Activated T-cell treated with anti-CD3 and anti-CD28 coated beads for 1 hour (primary cell): ENCODE measurements around the gene FKBP5.
"Not testable (repeated sequence)": the region's sequence is repeated elsewhere in the genome, so short reads cannot be mapped to it uniquely, and the experiment has no call there.

Experiments used
- DNase-seq: peaks from one replicate; pipeline ENCODE4 v3.0.0-alpha.2; 2020; ENCODE audit warnings: low read depth

FKBP5 gene

DNA sequence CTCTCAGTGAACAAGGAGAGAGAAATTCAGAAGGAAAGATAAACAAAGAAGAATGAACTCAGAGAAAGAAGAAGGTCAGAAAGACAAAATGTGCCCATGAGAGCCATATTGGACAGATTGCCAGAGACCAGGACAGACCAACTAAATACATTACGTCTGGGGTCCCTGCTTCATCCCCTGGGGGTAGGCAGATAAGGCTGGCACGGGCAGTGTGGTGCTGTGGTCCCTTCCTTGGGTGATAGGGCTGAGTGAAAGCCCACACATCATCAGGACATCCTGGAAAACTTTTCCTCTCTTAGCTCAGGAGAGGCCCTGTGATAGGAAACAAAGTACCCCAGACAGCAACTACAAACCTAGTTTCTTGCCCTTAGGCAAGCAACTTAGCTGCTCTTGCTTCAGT lies 34.9 kb upstream of the FKBP5 start:
- no peak for DNase-seq

GRCh38 chr6:35722121-35722761 lies 33.5 kb upstream of the FKBP5 start:
- no peak for DNase-seq

DNA sequence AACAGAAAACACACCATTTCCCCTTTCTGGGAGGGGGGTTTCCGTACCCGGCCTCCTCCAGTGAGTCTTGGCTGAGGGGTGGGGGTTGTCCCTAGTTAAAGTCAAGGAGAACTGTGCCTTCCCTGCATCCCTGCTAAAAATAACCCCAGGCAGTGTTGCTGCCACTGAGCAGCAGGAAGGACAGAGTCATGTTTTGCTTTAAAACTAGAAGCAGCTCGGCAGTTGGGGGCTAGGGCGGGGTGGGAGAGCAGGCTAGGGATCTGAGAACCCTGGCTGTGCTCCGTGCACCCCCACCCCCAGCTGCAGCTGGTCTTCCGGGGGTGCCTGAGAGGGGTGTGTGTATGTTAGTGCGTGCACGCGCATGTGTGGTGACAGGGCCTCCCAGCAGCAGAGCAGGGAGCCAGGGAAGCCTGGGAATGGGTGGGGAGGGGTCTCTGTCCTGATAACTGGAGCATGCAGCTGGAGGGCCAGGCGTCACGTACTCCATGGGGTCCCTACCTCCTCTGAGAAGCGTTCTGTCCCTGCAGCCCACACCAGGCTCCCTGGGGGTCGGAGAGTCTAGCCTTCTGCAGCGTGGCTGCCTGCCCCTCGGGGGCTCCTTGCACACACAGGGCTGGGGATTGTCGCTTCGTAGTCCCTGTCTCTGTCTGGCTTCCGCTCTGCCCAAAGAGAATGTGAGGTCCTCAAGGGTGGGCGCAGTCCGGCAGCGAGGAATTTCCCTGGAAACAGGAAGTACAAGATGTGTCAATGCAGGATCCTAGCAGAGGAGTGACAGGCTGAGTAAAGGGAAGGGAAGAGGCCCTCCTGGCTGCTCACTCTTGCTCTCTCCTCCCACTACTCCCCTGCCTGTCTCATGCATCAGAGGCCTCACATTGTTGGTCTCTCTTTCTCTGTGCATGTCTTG lies 31.4 kb upstream of the FKBP5 start:
- no peak for DNase-seq

DNA sequence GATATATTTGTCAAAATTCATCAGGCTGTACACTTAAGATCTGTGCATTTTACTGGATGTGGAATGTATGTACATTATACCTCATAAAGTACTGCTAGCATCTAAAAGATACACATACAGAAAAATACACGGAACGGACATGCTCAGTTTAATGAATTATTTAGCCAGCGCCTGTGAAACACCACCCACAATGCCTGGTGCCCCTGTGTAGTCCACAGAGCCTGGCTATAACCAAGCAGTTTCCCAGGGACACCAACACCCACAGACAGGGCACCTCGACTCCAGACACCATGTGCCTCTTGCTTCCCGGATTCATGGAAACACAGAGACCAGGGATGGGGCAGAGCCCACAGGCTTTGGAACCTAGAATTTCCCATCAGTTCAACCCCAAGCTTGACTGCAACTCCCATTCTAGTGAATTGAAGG lies 30.7 kb upstream of the FKBP5 start:
- no peak for DNase-seq

GRCh38 chr6:35718911-35719381 lies 30.2 kb upstream of the FKBP5 start:
- no peak for DNase-seq

DNA sequence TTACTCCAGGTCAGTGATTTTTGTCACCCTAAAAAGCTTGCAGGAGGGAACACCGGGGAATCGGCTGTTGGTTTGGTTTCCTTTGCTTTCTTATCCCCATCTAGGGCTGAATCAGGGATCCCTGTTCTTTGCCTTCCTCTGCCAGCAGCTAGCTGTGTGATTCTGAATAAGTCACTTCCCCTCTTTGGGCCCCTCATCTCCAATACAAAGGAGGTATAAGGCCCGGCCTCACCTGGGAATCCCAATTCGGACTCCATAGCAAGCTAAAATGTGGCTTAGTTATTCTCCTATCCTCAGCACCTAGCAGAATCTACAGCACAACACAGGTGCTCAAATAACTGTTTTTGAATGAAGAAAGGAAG lies 29.6 kb upstream of the FKBP5 start:
- no peak for DNase-seq

- no peak for DNase-seq
Observed at GRCh38 chr6:35717449-35718374, 29.0 kb upstream of the FKBP5 start.

GRCh38 chr6:35716798-35717197 lies 28.1 kb upstream of the FKBP5 start:
- DNase-seq: no peak

- no peak for DNase-seq
Observed at GRCh38 chr6:35713006-35713767, 24.5 kb upstream of the FKBP5 start.

DNA sequence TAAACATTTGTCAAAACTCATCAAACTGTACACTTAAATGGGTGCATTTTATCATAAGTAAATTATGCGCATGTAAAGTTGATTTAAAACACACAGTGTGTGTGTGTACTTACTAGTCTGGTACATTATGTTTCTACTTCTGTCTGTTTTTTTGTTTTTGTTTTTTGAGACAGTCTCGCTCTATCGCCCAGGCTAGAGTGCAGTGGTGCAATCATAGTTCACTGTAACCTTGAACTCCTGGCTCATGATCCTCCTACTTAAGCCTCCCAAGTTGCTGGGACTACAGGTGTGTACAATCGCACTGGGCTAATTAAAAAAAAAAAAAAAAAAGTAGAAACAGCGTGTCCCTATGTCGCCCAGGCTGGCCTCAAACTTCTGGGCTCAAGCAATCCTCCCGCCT lies 23.0 kb upstream of the FKBP5 start:
- DNase-seq: no peak

DNA sequence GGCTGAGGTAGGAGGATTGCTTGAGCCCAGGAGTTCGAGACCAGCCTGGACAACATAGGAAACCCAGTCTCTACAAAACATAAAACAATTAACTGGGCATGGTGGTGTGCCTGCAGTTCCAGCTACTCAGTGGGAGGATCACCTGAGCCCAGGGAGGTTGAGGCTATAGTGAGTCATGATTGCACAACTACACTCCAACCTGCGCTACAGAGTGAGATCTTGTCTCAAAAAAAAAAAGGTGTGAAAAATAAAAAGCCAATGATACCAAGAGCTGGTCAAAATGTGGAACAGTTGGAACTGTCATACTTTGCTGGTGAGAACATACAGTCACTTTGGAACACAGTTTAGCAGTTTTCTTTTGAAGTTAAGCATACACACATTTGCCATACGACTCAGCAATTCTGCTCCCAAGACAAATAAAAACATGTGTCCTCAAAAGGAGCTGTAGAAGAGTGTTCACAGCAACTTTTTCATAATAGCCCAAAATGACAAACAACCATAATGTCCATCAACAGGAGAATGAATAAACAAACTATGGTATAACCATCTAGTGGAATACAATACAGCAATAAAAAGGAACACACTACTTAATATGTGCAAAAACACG lies 21.6 kb upstream of the FKBP5 start:
- DNase-seq: no peak

GRCh38 chr6:35708585-35708984 lies 19.9 kb upstream of the FKBP5 start:
- DNase-seq: no peak

GRCh38 chr6:35707714-35708407 lies 19.1 kb upstream of the FKBP5 start:
- no peak for DNase-seq

DNA sequence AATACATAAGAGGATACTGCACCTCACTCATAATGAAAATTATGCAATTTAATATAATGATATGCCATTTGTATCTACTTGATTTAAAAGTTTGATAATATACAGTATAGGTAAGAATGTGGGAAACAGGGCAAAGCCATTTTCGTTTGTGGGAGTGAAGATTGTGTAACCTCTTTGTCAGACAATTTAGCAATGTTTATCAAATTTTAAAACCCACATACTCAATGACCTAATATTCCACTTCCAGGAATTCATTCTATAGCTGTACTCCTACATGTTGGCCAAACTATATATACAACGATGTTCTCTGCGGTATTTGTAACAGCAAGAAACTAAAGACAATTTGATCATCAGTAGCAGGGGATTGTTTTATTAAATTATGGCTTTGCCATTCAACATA lies 17.8 kb upstream of the FKBP5 start:
- DNase-seq: no peak

- no peak for DNase-seq
Observed at GRCh38 chr6:35703554-35703953, 14.8 kb upstream of the FKBP5 start.

DNA sequence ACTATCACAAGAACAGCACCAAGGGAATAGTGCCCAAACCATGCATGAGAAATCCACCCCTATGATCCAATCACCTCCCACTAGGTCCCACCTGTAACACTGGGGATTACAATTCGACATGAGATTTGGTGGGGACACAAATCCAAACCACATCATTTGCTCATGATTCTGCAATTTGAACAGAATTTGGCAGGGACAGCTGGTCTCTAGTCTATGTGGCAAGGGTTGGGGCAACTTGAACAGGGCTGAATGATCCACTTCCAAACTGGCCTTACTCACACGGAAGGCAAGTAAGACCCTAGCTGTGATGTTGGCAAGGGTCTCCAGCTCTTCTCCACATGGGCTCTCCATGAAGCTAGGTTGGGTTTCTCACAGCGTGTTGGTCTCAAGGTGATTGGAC lies 10.1 kb upstream of the FKBP5 start:
- DNase-seq: no peak

DNA sequence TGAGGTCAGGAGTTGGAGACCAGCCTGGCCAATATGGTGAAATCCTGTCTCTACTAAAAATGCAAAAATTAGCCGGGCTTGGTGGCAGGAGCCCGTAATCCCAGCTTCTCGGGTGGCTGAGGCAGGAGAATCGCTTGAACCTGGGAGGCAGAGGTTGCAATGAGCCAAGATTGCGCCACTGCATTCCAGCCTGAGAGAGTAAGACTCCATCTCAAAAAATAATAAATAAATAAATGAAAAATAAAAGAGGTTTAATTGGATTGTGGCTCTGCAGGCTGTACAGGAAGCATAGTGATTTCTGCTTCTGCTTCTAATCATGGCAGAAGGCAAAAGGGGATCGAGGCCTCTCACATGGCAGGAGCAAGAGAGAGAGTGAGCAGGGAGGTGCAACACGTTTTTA lies 9.7 kb upstream of the FKBP5 start:
- DNase-seq: not testable (repeated sequence)

DNA sequence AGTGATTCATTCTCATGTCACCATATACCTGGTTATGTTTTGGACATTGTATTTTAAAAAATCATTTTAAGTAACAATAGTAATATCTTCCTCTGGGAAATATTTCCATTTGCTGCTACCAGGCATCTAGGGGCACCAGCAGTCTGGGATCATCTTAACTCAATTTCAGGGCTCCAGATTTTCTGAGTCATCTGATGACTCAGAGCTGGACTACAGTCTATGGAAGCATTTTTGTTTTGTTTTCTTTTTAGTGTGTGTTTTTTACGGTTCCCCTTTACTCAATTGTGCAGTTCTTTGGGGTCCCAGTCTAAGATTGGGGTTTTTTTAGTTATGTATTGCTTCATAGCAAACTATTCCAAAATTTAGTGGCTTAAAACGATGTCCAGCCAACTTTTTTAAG lies 5.7 kb upstream of the FKBP5 start:
- DNase-seq: no peak

DNA sequence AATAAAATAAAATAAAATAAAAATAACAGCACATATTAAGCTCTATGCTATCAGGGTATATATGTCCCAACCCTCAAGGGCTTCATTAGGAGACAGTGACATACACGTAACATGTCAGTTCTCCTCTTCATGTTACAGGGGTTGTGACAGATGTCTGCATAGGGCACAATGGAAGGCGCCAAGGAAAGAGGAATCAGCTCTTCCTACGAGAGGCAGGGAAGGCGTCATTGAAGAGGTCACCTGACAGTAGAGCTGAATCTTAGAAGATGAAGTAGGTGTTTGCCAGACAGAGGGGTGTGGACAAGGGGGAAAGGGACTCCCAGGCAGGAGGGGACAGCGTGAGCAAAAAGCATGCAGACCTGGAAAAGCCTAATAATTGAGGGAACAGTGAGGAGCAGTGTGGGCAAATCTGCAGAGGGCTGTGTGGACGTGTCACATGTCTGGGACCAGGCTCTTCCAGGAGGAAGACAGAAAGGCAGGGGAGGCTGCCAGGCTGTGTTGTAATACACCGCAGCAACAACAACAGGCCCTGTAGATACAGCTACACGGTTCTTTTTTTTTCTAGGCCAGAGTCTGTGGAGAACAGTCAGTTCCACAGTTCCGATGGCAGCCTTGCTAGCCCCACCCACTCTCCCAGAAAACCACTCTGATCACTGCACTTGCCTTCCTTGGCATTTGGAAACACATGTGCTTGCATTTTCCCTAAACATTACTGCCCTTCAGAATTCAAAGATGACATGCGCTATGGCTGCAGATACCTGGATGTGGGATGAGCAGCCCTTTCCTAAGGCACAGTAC lies 2.5 kb upstream of the FKBP5 start:
- DNase-seq: no peak

DNA sequence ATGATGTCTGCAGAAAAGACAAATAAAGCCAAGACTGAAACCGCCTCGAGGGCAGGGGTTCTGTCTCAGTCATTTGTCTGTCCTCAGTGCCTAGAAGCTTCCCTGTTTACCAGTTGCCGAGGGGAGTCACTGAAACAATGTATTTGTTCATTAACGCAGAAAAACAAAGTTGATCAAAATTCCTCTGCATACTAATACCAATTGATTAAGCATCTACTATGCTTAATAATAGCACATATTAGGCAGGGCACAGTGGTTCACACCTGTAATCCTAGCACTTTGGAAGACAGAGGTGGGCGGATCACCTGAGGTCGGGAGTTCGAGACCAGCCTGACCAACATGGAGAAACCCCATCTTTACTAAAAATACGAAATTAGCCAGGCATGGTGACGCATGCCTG lies 1.8 kb upstream of the FKBP5 start:
- no peak for DNase-seq
